Fibroblast of upper back skin (primary cell): ENCODE measurements around the gene PACRG.
A peak's percentile ranks its signal among the peaks of the same experiment; 100 is the strongest.

Experiments used
- DNase-seq: peaks from one replicate; pipeline ENCODE4 v3.0.0-alpha.2; 2013

The PACRG gene

GRCh38 chr6:162710936-162711335 lies 16.8 kb upstream of the PACRG start:
- no peak for DNase-seq

GRCh38 chr6:162711376-162711775 lies 16.4 kb upstream of the PACRG start:
- no peak for DNase-seq

- DNase-seq: no peak
These were observed 15.1 kb upstream of the PACRG start for GRCh38 chr6:162712694-162713093.

- no peak for DNase-seq
These were observed 13.6 kb upstream of the PACRG start for GRCh38 chr6:162713974-162714780.

GRCh38 chr6:162715601-162716000 lies 12.2 kb upstream of the PACRG start:
- no peak for DNase-seq

GRCh38 chr6:162719528-162719927 lies 8.2 kb upstream of the PACRG start:
- no peak for DNase-seq

- DNase-seq: no peak
These were observed 6.4 kb upstream of the PACRG start for GRCh38 chr6:162721404-162721687.

GRCh38 chr6:162722226-162722625 lies 5.5 kb upstream of the PACRG start:
- no peak for DNase-seq

- DNase-seq: no peak
These were observed 5.1 kb upstream of the PACRG start for GRCh38 chr6:162722633-162723032.

GRCh38 chr6:162726947-162727321 lies 840 bp upstream of the PACRG start:
- peak; percentile 3 for DNase-seq

GRCh38 chr6:162728197-162728596 lies 423 bp downstream of the PACRG start:
- DNase-seq: no peak

- no peak for DNase-seq
These were observed 932 bp downstream of the PACRG start for GRCh38 chr6:162728706-162729105.

GRCh38 chr6:162730502-162730901 lies 2.7 kb downstream of the PACRG start:
- no peak for DNase-seq

GRCh38 chr6:162733489-162733888 lies 5.7 kb downstream of the PACRG start:
- no peak for DNase-seq

- DNase-seq: no peak
These were observed 9.2 kb downstream of the PACRG start for GRCh38 chr6:162736961-162737360.

GRCh38 chr6:162750776-162751175 lies 23.0 kb downstream of the PACRG start:
- DNase-seq: peak; percentile 19

GRCh38 chr6:162751211-162751859 lies 23.6 kb downstream of the PACRG start:
- no peak for DNase-seq

- no peak for DNase-seq
These were observed 26.0 kb downstream of the PACRG start for GRCh38 chr6:162753775-162754174.

GRCh38 chr6:162770136-162770535 lies 42.4 kb downstream of the PACRG start:
- DNase-seq: no peak

GRCh38 chr6:162770955-162771354 lies 43.2 kb downstream of the PACRG start:
- no peak for DNase-seq

GRCh38 chr6:162772466-162772865 lies 44.7 kb downstream of the PACRG start:
- DNase-seq: no peak

GRCh38 chr6:162773996-162774395 lies 46.2 kb downstream of the PACRG start:
- no peak for DNase-seq

- DNase-seq: no peak
These were observed 49.3 kb downstream of the PACRG start for GRCh38 chr6:162777091-162777490.

GRCh38 chr6:162778603-162779002 lies 50.8 kb downstream of the PACRG start:
- no peak for DNase-seq
